Activated CD4-positive, alpha-beta T cell treated with anti-CD3 and anti-CD28 coated beads for 48 hours (primary cell): ENCODE data around the gene DHRS13.

Experiments used
- DNase-seq: peaks from one replicate; pipeline ENCODE4 v3.0.0-alpha.2; 2020

Gene DHRS13

GRCh38 chr17:28856028-28856574 is 46.8 kb downstream of the DHRS13 start:
- no peak for DNase-seq

DNA sequence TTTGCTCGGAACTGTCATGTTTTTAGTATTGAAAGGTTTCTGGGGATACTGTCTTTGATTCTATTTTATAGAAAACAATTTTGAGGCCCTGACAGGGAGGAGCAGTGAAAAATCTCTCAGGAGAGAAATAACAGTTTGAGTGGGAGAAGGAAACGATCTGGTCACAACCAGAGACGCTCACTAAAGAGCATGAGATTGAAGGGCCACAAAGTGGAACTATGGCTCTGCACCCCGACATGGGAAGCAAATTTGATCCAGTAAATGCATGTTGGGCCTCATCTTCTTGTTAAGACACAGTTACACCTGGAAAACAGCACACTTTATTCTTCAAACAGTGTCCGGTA is 47.6 kb downstream of the DHRS13 start:
- no peak for DNase-seq

GRCh38 chr17:28854457-28855335 is 48.2 kb downstream of the DHRS13 start, which contains the start of gene ERAL1:
ERAL1 (plus strand) TSS chr17:28855016; CDS start chr17:28855035, 19 bp downstream.
- peak; percentile 90 for DNase-seq

DNA sequence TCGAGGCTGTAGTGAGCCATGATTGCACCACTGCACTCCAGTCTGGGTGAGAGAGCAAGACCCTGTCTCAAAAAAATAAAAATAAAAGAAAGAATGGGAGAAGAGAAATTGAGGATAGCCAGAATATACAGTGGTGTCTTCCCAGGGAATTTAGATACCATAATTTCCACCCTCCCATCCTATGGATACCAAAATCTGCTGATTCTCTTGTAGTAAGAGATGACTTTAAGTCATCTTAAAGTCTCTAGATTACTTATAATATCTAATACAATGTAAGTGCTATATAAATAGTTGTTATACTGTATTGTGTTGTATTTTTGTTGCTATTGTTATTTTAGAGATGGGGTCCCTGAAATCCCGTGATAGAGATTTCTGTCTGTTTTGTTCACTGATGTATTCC is 49.6 kb downstream of the DHRS13 start:
- no peak for DNase-seq

DNA sequence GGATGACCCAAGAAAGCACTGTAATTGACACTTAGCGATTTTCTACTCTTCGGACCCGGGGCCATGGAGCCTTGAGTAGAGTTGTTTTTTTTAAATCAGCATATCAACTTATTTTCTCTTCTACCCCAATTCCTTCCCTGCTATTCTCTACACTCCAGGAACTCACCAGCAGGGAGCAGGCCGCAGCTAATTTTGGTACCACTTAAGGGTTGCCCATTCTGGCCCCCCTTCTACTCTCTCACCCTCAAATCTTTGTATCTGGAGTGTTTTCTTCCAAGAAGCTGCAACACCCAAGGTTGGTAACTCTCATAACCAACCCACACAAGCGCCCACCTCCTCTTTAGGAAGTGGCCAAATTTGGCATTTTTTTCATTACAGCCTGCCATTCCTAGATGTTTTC is 53.6 kb downstream of the DHRS13 start:
- DNase-seq: no peak

DNA sequence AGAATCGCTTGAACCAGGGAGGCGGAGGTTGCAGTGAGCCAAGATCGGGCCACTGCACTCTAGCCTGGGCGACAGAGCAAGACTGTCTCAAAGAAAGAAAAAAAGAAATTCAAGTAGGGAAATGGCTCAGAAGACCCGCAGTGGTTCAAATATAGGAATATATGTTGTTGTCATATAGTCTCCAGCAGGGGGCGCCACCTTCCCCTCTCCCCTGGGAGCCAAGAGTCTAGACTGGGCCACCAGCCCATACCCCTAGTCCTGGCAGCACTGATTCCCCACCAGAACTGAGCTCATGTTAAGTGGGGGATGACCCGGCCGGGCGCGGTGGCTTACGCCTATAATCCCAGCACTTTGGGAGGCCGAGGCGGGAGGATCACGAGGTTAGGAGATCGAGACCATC is 54.2 kb downstream of the DHRS13 start:
- peak; percentile 80 for DNase-seq
